Ishikawa (cell line): ENCODE data around the gene RXRA.

Experiments used
- EGR1 ChIP-seq: IDR thresholded peaks from 2 replicates; pipeline ENCODE4 v1.6.1; 2012
- EP300 ChIP-seq: IDR thresholded peaks from 2 replicates; pipeline ENCODE4 v1.6.1; 2012; ENCODE audit warnings: borderline replicate concordance
- NFIC ChIP-seq: IDR thresholded peaks from 2 replicates; pipeline ENCODE4 v1.6.1; 2012
- RAD21 ChIP-seq: IDR thresholded peaks from 2 replicates; pipeline ENCODE4 v1.6.1; 2012; ENCODE audit warnings: low read depth
- TAF1 ChIP-seq: IDR thresholded peaks from 2 replicates; pipeline ENCODE4 v1.6.1; 2012; ENCODE audit warnings: low read depth, mild to moderate bottlenecking
- USF1 ChIP-seq: IDR thresholded peaks from 2 replicates; pipeline ENCODE4 v1.6.1; 2012

- no peak for TF ChIP-seq TAF1
- no peak for TF ChIP-seq NFIC
- no peak for TF ChIP-seq RAD21
- TF ChIP-seq USF1, result no peak
- TF ChIP-seq EP300, result no peak
- TF ChIP-seq EGR1, result no peak
Measured at GRCh38 chr9:134330590-134330989, 4.3 kb downstream of the RXRA start.
